Epithelial cell of proximal tubule (primary cell): ENCODE data around the gene PIWIL1. TPM values are rescaled to one million over a fixed set of nuclear protein-coding genes. Genes with fewer than 3 reads are reported as not detected.

Source experiments
- DNase-seq: peaks from one replicate; pipeline ENCODE4 v3.0.0-alpha.2; 2011; ENCODE audit warnings: low read depth
- H3K4me3 ChIP-seq: 2 replicates; pipeline ENCODE4 v1.5.1; 2011; ENCODE audit warnings: low read depth, mild to moderate bottlenecking, low read length
- total RNA-seq: library from RNA; depleted of rRNA; stranded (reverse); fragments of >200 nt; gene quantifications from 2 replicates; pipeline ENCODE4 v1.2.3, GENCODE V29; 2015
- TF ChIP-seq, protein P1 (sequence below): conservative IDR thresholded peaks from 2 replicates; pipeline ENCODE4 v1.5.1; 2012; ENCODE audit warnings: low read depth, mild to moderate bottlenecking, low read length

Gene PIWIL1
- total RNA-seq, 1 donor from 2014 or later, result not detected

DNA sequence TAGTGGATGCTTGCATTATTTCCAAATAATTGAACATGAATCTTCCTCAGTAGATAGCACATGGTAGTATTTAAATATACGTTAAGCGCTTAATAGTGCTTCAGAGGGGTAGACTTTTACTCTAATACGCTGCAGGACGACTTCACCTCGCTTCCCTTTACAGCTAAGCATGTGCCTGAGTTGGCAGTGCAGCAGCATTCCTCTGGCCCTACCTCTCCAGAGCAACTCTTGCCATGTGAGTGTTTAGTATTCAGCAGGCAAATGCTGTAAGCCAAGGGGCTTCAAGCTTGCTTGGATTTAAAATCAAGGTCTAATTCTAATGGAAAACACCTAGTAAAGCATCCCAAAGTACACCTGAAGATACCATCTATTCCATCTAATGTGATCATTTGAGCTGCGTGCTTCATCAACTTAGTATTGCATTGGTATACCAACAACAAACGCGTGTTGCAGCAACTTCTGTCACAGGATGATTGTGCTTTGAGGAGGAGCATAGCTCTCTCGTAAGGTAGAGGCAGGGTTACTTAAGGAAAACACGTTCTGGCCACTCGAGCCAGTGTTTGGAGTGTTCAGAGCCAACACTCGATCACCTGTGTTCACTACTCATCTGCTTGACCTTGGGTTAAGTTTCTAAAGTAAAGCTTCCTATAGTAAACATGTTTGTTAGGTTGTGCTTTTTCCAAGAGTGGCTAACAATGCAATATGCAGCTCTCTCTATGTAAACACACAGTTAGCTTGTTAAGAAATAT, 60.6 kb downstream of the PIWIL1 start:
- no peak overlapping the region for H3K4me3 ChIP-seq
- TF ChIP-seq, protein P1, sequence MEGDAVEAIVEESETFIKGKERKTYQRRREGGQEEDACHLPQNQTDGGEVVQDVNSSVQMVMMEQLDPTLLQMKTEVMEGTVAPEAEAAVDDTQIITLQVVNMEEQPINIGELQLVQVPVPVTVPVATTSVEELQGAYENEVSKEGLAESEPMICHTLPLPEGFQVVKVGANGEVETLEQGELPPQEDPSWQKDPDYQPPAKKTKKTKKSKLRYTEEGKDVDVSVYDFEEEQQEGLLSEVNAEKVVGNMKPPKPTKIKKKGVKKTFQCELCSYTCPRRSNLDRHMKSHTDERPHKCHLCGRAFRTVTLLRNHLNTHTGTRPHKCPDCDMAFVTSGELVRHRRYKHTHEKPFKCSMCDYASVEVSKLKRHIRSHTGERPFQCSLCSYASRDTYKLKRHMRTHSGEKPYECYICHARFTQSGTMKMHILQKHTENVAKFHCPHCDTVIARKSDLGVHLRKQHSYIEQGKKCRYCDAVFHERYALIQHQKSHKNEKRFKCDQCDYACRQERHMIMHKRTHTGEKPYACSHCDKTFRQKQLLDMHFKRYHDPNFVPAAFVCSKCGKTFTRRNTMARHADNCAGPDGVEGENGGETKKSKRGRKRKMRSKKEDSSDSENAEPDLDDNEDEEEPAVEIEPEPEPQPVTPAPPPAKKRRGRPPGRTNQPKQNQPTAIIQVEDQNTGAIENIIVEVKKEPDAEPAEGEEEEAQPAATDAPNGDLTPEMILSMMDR, result no peak
- DNase-seq, result no peak

DNA sequence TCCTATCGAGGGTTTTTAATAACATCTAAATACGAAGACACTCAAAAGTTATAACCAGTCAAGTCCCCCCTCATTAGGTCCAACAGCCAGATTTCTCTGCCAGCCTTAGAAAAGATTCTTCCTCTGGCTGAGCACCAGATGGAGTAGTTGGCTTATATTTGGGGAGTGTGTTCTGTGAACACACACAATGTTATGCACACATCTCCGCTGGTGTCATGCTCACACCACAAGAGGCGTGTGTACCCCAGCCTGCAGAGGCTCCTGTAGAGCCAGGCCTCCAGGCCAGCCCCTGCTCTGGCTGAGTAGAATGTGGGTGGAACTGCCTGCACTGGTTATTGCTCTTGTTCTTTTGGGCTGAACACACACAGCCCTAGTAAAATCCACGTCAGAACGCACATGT, 64.0 kb downstream of the PIWIL1 start:
- TF ChIP-seq, protein P1, result no peak
- no peak for DNase-seq
- no peak overlapping the region for H3K4me3 ChIP-seq

DNA sequence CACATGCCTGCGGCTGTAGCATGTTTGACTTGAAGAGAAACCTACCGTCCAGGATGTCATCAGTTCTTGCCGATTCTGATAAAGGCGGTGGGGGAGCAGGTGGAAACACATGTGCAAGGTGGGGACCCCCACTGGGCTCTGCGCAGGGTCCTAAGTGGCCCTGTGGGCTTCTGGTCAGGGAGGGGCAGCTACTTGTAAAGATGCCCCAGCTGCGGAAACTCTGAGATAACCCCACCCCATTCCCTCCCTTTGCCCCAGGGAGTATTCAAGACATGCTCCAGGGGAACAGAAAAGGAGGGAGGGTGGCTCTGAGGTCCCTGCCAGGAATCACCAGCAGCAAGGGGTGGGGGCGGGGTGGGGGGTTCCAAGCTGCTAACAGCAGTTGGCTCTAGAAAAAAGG, 67.6 kb downstream of the PIWIL1 start:
- H3K4me3 ChIP-seq, result no peak overlapping the region
- TF ChIP-seq, protein P1, result no peak
- no peak for DNase-seq

DNA sequence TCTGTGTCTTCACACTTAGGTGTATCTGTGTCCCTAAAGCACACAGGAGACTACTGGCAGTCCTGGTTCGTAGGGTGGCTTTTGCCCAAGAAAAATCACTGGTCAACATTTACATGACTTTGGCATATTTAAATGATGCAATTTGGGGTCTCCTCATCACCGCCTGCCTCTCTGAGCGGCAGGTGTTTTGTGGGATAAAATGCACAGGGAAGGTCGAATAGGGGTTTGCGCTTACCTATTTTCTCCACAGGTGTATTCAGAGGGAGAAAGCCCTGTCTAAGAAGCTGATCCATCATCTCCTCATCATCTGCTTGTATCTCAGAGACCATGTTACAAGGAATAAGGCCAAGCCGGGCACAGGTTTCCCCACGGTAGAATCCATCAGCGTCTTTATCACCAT, 74.7 kb downstream of the PIWIL1 start:
- TF ChIP-seq, protein P1, result no peak
- no peak for DNase-seq
- no peak overlapping the region for H3K4me3 ChIP-seq

DNA sequence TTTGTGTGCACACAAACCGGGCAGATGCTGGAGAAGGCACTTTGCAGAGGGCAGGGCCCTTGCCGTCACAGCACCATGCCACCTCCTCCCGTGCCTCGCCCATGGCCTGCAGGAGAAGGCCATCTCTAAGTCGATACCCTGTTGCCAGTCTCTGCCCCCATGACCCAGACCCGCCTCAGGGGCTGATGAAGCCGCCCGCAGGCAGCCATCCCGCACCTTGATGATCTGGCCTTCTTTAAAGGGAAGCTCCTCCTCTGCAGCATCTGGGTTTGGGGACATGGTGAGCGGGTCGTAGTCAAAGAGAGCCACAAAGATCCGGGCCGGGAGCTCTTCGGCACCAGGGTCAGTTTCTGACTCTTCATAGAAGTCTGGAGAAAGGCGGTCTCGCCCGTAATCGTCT, 76.2 kb downstream of the PIWIL1 start:
- TF ChIP-seq, protein P1, result no peak
- no peak overlapping the region for H3K4me3 ChIP-seq

DNA sequence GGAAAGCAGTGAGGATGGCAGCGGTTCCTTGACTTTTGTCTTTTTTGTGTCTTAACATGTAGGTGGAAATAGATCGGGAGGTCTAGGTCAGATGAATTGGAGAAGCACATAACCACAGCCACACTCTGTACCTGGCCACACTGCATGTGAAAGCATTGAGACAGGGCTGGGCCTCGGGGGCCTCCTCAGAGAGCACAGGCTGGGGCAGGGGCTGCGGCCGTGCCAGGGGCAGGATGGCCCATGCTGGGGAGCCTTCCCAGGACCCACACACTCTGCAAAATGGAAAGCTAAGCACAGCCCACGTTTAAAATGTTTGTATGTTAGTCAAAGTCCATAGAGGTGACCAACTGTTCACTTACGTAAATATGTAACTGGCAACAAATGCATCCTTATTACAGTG, 76.7 kb downstream of the PIWIL1 start:
- TF ChIP-seq, protein P1, result no peak

More for the DNA sequence above, 76.2 kb downstream of the PIWIL1 start:
- no peak for DNase-seq

DNA sequence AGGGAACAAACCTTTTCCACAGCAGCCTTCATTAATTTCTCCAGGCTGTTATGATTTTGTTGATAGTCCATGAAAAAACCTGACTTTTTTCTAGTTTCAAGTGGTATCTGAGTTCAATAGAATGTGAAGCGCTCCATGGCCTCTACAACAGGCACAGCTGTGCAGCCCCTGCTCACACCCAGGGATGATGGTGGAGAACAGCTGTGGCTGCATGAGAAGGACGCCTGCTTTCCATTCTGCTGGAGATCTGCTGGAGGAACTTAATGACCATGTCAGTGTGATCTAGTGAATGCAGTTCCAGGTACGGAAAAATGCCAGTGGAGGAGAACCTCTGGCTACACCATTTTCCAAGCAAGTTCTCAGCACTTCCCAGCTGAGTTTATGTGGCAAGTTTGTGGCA, 80.6 kb downstream of the PIWIL1 start:
- H3K4me3 ChIP-seq, result no peak overlapping the region
- DNase-seq, result no peak
- TF ChIP-seq, protein P1, result no peak

More for the DNA sequence above, 76.7 kb downstream of the PIWIL1 start:
- DNase-seq, result no peak
- no peak overlapping the region for H3K4me3 ChIP-seq
